Panc1 (cell line): ENCODE data around the gene WARS2.

Experiments
- POLR2AphosphoS5 ChIP-seq: IDR thresholded peaks from 2 replicates; pipeline ENCODE4 v1.6.1; 2012; ENCODE audit warnings: mild to moderate bottlenecking, low read depth, low read length, moderate library complexity
- SIN3A ChIP-seq: IDR thresholded peaks from 2 replicates; pipeline ENCODE4 v1.6.1; 2012; ENCODE audit warnings: low read depth, mild to moderate bottlenecking, low read length, moderate library complexity, borderline replicate concordance; ENCODE audit not compliant: insufficient read depth
- TF ChIP-seq, protein P1 (sequence below): fragments of 450-650 bp; IDR thresholded peaks from 2 replicates; pipeline ENCODE4 v1.5.1; 2017; ENCODE audit warnings: mild to moderate bottlenecking

DNA sequence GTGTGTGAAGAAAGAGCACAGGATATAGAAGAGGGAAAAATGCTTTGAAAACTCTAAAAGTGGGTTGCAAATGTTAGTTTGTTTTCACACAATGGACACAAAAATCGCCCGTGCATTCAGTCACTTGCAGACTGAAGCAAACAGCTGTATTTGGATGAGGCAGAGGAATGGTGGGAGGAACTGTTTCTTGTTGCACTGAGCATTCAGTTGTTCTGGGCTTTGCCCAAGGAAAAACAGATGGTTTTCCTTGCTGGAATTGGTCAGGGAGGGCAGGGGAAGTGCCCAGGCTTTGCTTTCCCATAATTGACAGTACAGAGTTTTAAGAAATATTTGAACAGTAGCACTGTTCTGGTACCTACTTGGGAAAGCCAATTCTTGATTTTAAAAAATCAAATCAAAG lies 19.5 kb upstream of the WARS2 start:
- TF ChIP-seq, protein P1, sequence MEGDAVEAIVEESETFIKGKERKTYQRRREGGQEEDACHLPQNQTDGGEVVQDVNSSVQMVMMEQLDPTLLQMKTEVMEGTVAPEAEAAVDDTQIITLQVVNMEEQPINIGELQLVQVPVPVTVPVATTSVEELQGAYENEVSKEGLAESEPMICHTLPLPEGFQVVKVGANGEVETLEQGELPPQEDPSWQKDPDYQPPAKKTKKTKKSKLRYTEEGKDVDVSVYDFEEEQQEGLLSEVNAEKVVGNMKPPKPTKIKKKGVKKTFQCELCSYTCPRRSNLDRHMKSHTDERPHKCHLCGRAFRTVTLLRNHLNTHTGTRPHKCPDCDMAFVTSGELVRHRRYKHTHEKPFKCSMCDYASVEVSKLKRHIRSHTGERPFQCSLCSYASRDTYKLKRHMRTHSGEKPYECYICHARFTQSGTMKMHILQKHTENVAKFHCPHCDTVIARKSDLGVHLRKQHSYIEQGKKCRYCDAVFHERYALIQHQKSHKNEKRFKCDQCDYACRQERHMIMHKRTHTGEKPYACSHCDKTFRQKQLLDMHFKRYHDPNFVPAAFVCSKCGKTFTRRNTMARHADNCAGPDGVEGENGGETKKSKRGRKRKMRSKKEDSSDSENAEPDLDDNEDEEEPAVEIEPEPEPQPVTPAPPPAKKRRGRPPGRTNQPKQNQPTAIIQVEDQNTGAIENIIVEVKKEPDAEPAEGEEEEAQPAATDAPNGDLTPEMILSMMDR = no peak
- TF ChIP-seq POLR2AphosphoS5 (no peak), SIN3A (no peak)
